Kidney epithelial cell (primary cell): ENCODE results near the gene MEIOB. TPM values are rescaled to one million over a fixed set of nuclear protein-coding genes. Genes with fewer than 3 reads are reported as not detected.

Experiments
- DNase-seq: peaks from one replicate; pipeline ENCODE4 v3.0.0-alpha.2; 2010; ENCODE audit warnings: low read depth
- H3K27me3 ChIP-seq: 2 replicates; pipeline ENCODE4 v1.6.0; 2011; ENCODE audit warnings: low read length; ENCODE audit not compliant: control insufficient read depth, insufficient read depth
- H3K36me3 ChIP-seq: 2 replicates; pipeline ENCODE4 v1.5.1; 2011; ENCODE audit warnings: low read length; ENCODE audit not compliant: control insufficient read depth, insufficient read depth
- H3K4me3 ChIP-seq: 2 replicates; pipeline ENCODE4 v1.5.1; 2011; ENCODE audit warnings: low read depth, mild to moderate bottlenecking, control low read depth, low read length
- total RNA-seq: library from RNA; depleted of rRNA; stranded (reverse); fragments of >200 nt; gene quantifications from 2 replicates; pipeline ENCODE4 v1.2.3, GENCODE V29; 2015
- TF ChIP-seq, protein P1 (sequence below): IDR thresholded peaks from 2 replicates; pipeline ENCODE4 v1.5.1; 2011; ENCODE audit warnings: mild to moderate bottlenecking, moderate library complexity, low read length, control low read depth, inconsistent platforms; ENCODE audit not compliant: insufficient read depth, poor library complexity, severe bottlenecking

MEIOB gene
- total RNA-seq, 1 donor from 2014 or later: 6.2 TPM

DNA sequence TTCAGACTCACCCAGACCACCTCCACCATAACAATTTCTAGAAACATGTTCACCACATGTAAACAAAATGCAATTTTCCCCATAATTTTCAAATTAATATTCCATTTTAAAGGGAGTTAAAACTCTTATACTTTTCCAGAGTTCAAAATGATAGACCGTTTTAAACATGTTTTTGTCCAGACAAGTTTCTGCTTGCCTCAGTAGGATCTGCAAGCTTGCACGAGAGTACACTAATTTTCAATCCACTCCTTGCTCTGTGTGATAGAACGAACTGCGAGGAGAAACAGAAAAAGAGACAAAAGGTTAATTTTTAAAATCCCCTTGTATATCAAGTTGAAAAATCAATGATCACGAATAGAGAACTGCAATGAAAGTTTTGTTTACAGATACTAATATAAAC lies 37.9 kb downstream of the MEIOB start:
- no peaks in the 10 kb centered on the region for H3K36me3 ChIP-seq
- no peak for DNase-seq
- TF ChIP-seq, protein P1, sequence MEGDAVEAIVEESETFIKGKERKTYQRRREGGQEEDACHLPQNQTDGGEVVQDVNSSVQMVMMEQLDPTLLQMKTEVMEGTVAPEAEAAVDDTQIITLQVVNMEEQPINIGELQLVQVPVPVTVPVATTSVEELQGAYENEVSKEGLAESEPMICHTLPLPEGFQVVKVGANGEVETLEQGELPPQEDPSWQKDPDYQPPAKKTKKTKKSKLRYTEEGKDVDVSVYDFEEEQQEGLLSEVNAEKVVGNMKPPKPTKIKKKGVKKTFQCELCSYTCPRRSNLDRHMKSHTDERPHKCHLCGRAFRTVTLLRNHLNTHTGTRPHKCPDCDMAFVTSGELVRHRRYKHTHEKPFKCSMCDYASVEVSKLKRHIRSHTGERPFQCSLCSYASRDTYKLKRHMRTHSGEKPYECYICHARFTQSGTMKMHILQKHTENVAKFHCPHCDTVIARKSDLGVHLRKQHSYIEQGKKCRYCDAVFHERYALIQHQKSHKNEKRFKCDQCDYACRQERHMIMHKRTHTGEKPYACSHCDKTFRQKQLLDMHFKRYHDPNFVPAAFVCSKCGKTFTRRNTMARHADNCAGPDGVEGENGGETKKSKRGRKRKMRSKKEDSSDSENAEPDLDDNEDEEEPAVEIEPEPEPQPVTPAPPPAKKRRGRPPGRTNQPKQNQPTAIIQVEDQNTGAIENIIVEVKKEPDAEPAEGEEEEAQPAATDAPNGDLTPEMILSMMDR: no peak
- no peak overlapping the region for H3K4me3 ChIP-seq
- H3K27me3 ChIP-seq: no peaks in the 10 kb centered on the region

DNA sequence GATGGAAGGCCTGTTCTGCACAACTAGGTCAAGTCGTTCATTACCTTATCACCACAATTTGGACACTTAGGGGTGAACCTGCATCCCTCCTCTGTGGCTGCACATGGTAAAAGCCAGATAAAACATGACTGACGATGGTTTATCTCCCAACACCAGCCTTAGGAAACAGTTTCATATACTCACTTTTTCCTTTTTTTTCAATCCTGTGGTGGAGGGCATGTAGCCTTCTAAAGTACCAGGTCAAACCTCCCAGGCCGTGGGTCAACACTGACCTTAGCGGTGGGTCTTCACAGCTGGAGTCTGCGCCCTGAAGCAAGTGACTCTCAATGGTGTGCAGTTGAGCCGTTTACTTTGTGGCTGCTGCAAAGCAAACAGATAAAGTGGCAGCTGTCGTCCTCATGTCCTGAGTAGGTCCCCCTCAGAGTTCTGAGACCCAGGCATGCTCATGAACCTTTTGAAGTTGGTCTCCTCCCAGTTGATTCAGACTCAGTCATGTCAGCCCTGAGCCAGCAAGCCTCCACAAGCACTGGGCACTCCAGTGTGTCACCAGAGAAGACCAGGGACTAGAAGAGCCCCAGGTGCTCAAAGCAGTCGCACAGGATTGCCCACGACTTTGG lies 39.0 kb downstream of the MEIOB start:
- no peak for DNase-seq
- H3K27me3 ChIP-seq: no peaks in the 10 kb centered on the region
- TF ChIP-seq, protein P1: no peak
- H3K4me3 ChIP-seq: no peak overlapping the region
- H3K36me3 ChIP-seq: no peaks in the 10 kb centered on the region

DNA sequence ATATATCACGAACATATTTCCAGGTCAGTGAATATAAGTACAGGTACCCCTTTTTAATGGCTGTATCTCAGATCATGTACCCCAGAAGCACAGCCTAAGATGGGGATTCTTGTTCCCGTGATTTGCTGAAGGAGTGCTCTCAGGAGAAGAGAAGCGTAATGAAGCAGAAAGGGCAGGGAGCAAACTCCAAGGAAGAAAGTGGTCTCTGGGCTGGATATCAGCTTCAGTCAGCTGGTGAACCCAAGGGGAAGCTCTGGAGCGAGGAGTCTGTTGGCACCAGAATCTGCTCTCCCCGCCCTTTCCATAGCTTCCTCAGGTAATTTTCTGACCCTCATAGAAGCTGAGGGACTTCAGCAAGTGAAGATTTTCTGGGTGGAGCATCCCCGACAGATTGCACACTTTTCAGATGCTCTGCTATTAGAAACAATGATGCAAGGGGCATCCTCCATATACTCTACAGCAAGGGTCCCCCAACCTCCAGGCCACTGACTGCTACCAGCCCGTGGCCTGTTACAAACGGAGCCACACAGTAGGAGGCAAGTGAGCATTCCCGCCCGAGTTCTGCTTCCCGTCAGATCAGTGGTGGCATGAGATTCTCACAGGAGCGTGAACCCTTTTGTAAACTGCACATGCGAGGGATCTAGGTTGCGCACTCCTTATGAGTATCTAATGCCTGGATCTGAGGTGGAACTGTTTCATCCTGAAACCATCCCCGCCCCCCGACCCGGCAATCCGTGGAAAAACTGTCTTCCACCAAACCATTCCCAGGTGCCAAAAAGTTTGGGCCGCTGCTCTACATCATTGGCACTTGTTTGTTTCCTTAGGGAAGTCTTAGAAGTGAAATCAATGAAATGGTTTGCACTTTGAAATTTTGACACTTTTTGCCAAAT lies 40.5 kb downstream of the MEIOB start:
- H3K36me3 ChIP-seq: no peaks in the 10 kb centered on the region
- TF ChIP-seq, protein P1: no peak
- no peak for DNase-seq
- H3K4me3 ChIP-seq: no peak overlapping the region
- no peaks in the 10 kb centered on the region for H3K27me3 ChIP-seq

DNA sequence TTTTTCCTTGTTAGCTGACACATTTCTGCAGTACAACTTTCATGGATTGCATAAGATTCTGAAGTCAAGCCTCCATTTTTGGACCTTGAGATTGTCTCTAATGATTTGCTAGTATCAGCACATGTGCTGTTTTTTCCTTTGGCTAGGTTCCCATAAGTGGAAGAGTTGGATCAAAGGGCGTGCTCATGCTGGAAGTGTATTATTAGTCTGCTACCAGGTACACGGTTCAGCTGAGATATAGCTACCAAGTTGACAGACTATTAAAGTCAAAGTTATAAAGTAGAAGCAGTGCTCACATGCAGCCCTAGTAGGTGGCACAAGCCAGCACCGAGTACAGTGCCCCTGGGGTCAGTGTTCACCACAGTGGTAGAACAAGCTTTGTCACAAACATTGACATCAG lies 41.8 kb downstream of the MEIOB start:
- DNase-seq: no peak
- Histone ChIP-seq H3K4me3 (no peak overlapping the region), H3K27me3 (no peaks in the 10 kb centered on the region), H3K36me3 (no peaks in the 10 kb centered on the region)
- TF ChIP-seq, protein P1: no peak

DNA sequence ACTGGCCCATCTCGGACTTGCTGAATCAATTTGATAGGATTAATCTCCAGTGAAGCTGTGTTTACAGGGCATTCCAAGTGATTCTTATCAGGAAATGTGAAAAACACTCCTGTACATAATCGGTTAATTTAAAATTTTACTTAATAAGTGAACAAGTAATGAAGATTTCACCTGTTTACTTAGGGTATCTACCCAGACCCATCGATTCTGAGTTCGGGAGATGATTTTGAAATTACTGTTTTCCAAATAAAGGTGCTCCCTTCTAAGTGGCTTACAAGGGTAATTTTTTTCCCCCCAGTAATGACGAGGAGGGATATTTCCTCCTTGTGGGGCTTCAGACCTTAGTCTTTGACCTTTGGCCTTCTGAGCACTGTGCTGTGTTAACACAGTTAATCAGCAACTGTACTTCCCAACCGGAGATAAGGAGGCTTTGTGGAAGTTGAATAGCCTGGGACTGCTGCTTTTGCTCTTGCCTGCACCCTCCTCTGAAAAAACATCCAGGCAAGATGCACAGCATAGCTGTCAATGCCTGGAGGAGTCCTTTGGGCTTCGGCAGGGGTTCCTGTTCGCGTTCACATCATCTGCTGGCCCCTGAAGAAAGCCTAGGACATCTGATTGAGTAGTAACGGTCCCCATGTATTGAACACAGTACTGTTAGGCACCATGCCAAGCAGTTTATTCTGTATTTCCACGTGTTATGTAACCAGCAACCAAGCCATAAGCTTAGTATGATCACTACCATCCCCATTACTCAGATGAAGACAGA lies 43.1 kb downstream of the MEIOB start:
- TF ChIP-seq, protein P1: no peak
- DNase-seq: no peak

More for the DNA sequence above, 43.1 kb downstream of the MEIOB start:
- Histone ChIP-seq H3K4me3 (peak overlapping the region; percentile 94), H3K27me3 (no peaks in the 10 kb centered on the region), H3K36me3 (no peaks in the 10 kb centered on the region)
